Activated B cell treated with CpG ODN at 0.5 μM for 24 hours (primary cell): ENCODE measurements around the gene FBXW8. TPM values are rescaled to one million over a fixed set of nuclear protein-coding genes. Genes with fewer than 3 reads are reported as not detected.

Experiments
- ATAC-seq: fragments of 200-7000 bp; cut with Tn5 transposase; one replicate; pipeline ENCODE4 v1.10.0; 2021; ENCODE audit warnings: low read depth, mild to moderate bottlenecking, moderate library complexity
- CTCF ChIA-PET: fragments of 350-600 bp; sonication (Branson Sonifier 250); formaldehyde crosslinking; loops from one replicate; lab custom pipeline; 2021; ENCODE audit warnings: antibody characterized with exemption; lab: Charles Lee
- POLR2A ChIA-PET: fragments of 350-600 bp; sonication (Branson Sonifier 250); formaldehyde crosslinking; loops from one replicate; lab custom pipeline; 2021; ENCODE audit warnings: antibody characterized with exemption; lab: Charles Lee
- DNase-seq: peaks from one replicate; pipeline ENCODE4 v3.0.0; 2022
- H3K27ac Mint-ChIP-seq: one replicate; pipeline ENCODE4 v1.8.0; 2020; ENCODE audit warnings: mixed read lengths
- H3K27me3 Mint-ChIP-seq: one replicate; pipeline ENCODE4 v1.8.0; 2021; ENCODE audit warnings: mixed read lengths
- H3K36me3 Mint-ChIP-seq: one replicate; pipeline ENCODE4 v1.8.0; 2021; ENCODE audit warnings: low read depth, mixed read lengths
- H3K4me1 Mint-ChIP-seq: one replicate; pipeline ENCODE4 v1.8.0; 2021; ENCODE audit warnings: mixed read lengths
- H3K4me3 Mint-ChIP-seq: one replicate; pipeline ENCODE4 v1.8.0; 2020; ENCODE audit warnings: mild to moderate bottlenecking, mixed read lengths
- H3K9me3 Mint-ChIP-seq: one replicate; pipeline ENCODE4 v1.8.0; 2020; ENCODE audit warnings: mixed read lengths
- CTCF ChIP-seq: fragments of 200-600 bp; IDR thresholded peaks from one replicate; pipeline ENCODE4 v1.8.0; 2022; ENCODE audit warnings: antibody characterized with exemption, mild to moderate bottlenecking
- intact Hi-C: fragments of 100-400 bp; cut with micrococcal nuclease; formaldehyde crosslinking; loops from one replicate; pipeline ENCODE4 v1.15.1; 2024
- total RNA-seq: library from RNA; stranded (reverse); gene quantifications from 2 replicates; pipeline ENCODE4 v1.2.3, GENCODE V29; 2022

Gene FBXW8
- total RNA-seq, 1 donor from 2014 or later: 17.6 TPM

GRCh38 chr12:116878567-116879508 is 31.9 kb upstream of the FBXW8 start:
- DNase-seq (peak; percentile 18), ATAC-seq (no peak)
- no peak for TF ChIP-seq CTCF
- Mint-ChIP-seq H3K9me3 (peaks cover 7% of the 10 kb centered on the region), H3K4me1 (peaks cover 42% of the 10 kb centered on the region), H3K4me3 (peak overlapping the region; percentile 85), H3K27me3 (peaks cover 43% of the 10 kb centered on the region), H3K36me3 (peaks cover 7% of the 10 kb centered on the region), H3K27ac (peak overlapping the region; percentile 6)
- POLR2A ChIA-PET: interaction anchor here (0.6 to 3.9 kb wide), 4 partner anchors 12 to 607 kb away, joined by 3 to 18 read pairs (median 4); no protein-coding TSS in a partner anchor
- CTCF ChIA-PET: interaction anchor here (1.0 to 1.4 kb wide), 2 partner anchors 17 to 170 kb away, joined by 4 read pairs; no protein-coding TSS in a partner anchor
- intact Hi-C loops: no loop called here

- ATAC-seq (peak; percentile 22), DNase-seq (peak; percentile 24)
- intact Hi-C loops: loop anchor here (2.0 to 5.0 kb wide), 4 partner anchors 61 to 1138 kb away; partner anchors contain the start of gene RFC5
- Mint-ChIP-seq H3K27ac (peak overlapping the region; percentile 77), H3K27me3 (peaks cover 37% of the 10 kb centered on the region), H3K4me1 (peaks cover 39% of the 10 kb centered on the region), H3K9me3 (peaks cover 2% of the 10 kb centered on the region), H3K4me3 (peak overlapping the region; percentile 85), H3K36me3 (peaks cover 2% of the 10 kb centered on the region)
- TF ChIP-seq CTCF: no peak
- ChIA-PET CTCF (interaction anchor here (1.0 to 1.4 kb wide), 3 partner anchors 11 to 171 kb away, joined by 3 to 4 read pairs (median 4); no protein-coding TSS in a partner anchor), POLR2A (interaction anchor here (0.6 to 3.9 kb wide), 5 partner anchors 16 to 77 kb away, joined by 3 to 18 read pairs (median 4); no protein-coding TSS in a partner anchor)
Measured at GRCh38 chr12:116879509-116880212, 31.1 kb upstream of the FBXW8 start.

- ChIA-PET CTCF (interaction anchor here (1.0 to 2.7 kb wide), 5 partner anchors 11 to 177 kb away, joined by 3 to 26 read pairs (median 4); no protein-coding TSS in a partner anchor), POLR2A (interaction anchor here (0.7 to 3.9 kb wide), 5 partner anchors 17 to 78 kb away, joined by 3 to 18 read pairs (median 4); no protein-coding TSS in a partner anchor)
- peak; percentile 18 for DNase-seq
- no peaks in the 10 kb centered on the region for H3K9me3 Mint-ChIP-seq
- H3K4me1 Mint-ChIP-seq: peaks cover 41% of the 10 kb centered on the region
- H3K36me3 Mint-ChIP-seq: no peaks in the 10 kb centered on the region
- H3K4me3 Mint-ChIP-seq: peak overlapping the region; percentile 85
- intact Hi-C loops: loop anchor here (2.0 to 5.0 kb wide), 4 partner anchors 62 to 1137 kb away; partner anchors contain the start of gene RFC5
- peaks cover 35% of the 10 kb centered on the region for H3K27me3 Mint-ChIP-seq
- H3K27ac Mint-ChIP-seq: peak overlapping the region; percentile 77
- no peak for TF ChIP-seq CTCF
- ATAC-seq: no peak
Measured at GRCh38 chr12:116880213-116880816, 30.4 kb upstream of the FBXW8 start.

GRCh38 chr12:116880817-116881324 is 29.9 kb upstream of the FBXW8 start:
- CTCF ChIA-PET: interaction anchor here (0.8 to 2.7 kb wide), 5 partner anchors 22 to 177 kb away, joined by 3 to 26 read pairs (median 5); no protein-coding TSS in a partner anchor
- POLR2A ChIA-PET: interaction anchor here (0.7 to 3.9 kb wide), 3 partner anchors 19 to 62 kb away, joined by 3 to 18 read pairs (median 4); no protein-coding TSS in a partner anchor
- intact Hi-C loops: loop anchor here (1.0 to 5.0 kb wide), 6 partner anchors 20 to 1136 kb away; partner anchors contain the start of genes RFC5, RNFT2 and SPRING1
- Mint-ChIP-seq H3K27ac (peak overlapping the region; percentile 77), H3K27me3 (peaks cover 35% of the 10 kb centered on the region), H3K4me3 (peak overlapping the region; percentile 85), H3K4me1 (peaks cover 45% of the 10 kb centered on the region), H3K36me3 (no peaks in the 10 kb centered on the region), H3K9me3 (no peaks in the 10 kb centered on the region)
- no peak for TF ChIP-seq CTCF
- peak; percentile 53 for DNase-seq
- ATAC-seq: peak; percentile 80
